C4-2B (cell line): ENCODE data around the gene KCNAB3.

Experiments used
- ZFX ChIP-seq: fragments of 450-650 bp; IDR thresholded peaks from 2 replicates; pipeline ENCODE4 v1.6.1; 2017
- TF ChIP-seq, protein P1 (sequence below): fragments of 450-650 bp; conservative IDR thresholded peaks from 2 replicates; pipeline ENCODE4 v1.5.1; 2017; ENCODE audit warnings: mild to moderate bottlenecking

DNA sequence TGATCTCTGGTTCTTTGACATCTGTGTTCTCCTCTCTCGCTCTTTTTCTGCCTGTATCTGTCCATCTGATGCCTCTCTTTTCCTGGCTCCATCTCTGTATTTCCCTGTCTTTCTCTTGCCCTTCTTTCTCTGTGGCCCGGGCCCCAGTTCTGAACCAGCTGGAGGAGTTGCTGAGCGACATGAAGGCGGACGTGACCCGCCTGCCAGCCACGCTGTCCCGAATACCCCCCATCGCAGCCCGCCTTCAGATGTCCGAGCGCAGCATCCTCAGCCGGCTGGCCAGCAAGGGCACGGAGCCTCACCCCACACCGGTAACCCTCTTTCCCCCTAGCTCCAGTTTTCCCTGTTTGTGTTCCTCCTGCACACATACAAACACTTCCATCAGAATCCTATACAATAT, 19.4 kb downstream of the KCNAB3 start:
- TF ChIP-seq, protein P1, sequence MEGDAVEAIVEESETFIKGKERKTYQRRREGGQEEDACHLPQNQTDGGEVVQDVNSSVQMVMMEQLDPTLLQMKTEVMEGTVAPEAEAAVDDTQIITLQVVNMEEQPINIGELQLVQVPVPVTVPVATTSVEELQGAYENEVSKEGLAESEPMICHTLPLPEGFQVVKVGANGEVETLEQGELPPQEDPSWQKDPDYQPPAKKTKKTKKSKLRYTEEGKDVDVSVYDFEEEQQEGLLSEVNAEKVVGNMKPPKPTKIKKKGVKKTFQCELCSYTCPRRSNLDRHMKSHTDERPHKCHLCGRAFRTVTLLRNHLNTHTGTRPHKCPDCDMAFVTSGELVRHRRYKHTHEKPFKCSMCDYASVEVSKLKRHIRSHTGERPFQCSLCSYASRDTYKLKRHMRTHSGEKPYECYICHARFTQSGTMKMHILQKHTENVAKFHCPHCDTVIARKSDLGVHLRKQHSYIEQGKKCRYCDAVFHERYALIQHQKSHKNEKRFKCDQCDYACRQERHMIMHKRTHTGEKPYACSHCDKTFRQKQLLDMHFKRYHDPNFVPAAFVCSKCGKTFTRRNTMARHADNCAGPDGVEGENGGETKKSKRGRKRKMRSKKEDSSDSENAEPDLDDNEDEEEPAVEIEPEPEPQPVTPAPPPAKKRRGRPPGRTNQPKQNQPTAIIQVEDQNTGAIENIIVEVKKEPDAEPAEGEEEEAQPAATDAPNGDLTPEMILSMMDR: no peak
- no peak for TF ChIP-seq ZFX
